Naive thymus-derived CD4-positive, alpha-beta T cell (primary cell): Measurements from ENCODE around the gene CRNKL1. TPM values are rescaled to one million over a fixed set of nuclear protein-coding genes. Genes with fewer than 3 reads are reported as not detected.
A peak's percentile ranks its signal among the peaks of the same experiment; 100 is the strongest.

Source experiments
- ATAC-seq: fragments of 150-1000 bp; cut with Tn5 transposase; 2 replicates; pipeline ENCODE4 v1.10.0; 2021; ENCODE audit warnings: mild to moderate bottlenecking, moderate library complexity
- CTCF ChIA-PET: fragments of 350-600 bp; sonication (Branson Sonifier 250); formaldehyde crosslinking; loops from one replicate; lab custom pipeline; 2021; ENCODE audit warnings: antibody characterized with exemption; lab: Charles Lee
- POLR2A ChIA-PET: fragments of 350-600 bp; sonication (Branson Sonifier 250); formaldehyde crosslinking; loops from one replicate; lab custom pipeline; 2021; ENCODE audit warnings: antibody characterized with exemption, inconsistent platforms; lab: Charles Lee
- DNase-seq, 9 donors: peaks; one replicate each; pipeline versions ENCODE4 v3.0.0 to v3.0.0-alpha.2; 2020 to 2022; ENCODE audit warnings: mixed read lengths in 1 of 9
- H3K27ac ChIP-seq: one replicate; pipeline ENCODE4 v1.7.0; 2013; ENCODE audit warnings: mild to moderate bottlenecking, low read depth, low read length, moderate library complexity
- H3K27me3 ChIP-seq, 2 donors: one replicate each; pipeline ENCODE4 v1.7.0; 2013; ENCODE audit warnings: low read length in 2 of 2, mild to moderate bottlenecking in 2 of 2, moderate library complexity in 2 of 2; ENCODE audit not compliant: control insufficient read depth in 2 of 2, insufficient read depth in 2 of 2
- H3K36me3 ChIP-seq, 3 experiments: 1 replicate in 2 of 3; 2 replicates in 1 of 3; pipeline ENCODE4 v1.7.0; 2013; ENCODE audit warnings: low read length in 3 of 3, mild to moderate bottlenecking in 3 of 3, moderate library complexity in 1 of 3; ENCODE audit not compliant: insufficient read depth in 3 of 3, control insufficient read depth in 2 of 3
- H3K4me1 ChIP-seq, 2 donors: one replicate each; pipeline ENCODE4 v1.7.0; 2013; ENCODE audit warnings: low read length in 2 of 2, mild to moderate bottlenecking in 2 of 2, moderate library complexity in 1 of 2; ENCODE audit not compliant: control insufficient read depth in 2 of 2, insufficient read depth in 2 of 2
- H3K4me3 ChIP-seq: 2 replicates; pipeline ENCODE4 v1.7.0; 2013; ENCODE audit warnings: mild to moderate bottlenecking, low read length
- H3K9me3 ChIP-seq, 3 experiments: 1 replicate in 2 of 3; 2 replicates in 1 of 3; pipeline ENCODE4 v1.7.0; 2013; ENCODE audit warnings: low read length in 3 of 3; ENCODE audit not compliant: control insufficient read depth in 2 of 3
- H3K27ac Mint-ChIP-seq, 9 donors: one replicate each; pipeline ENCODE4 v1.8.0; 2020 to 2022; ENCODE audit warnings: mixed read lengths in 9 of 9, mild to moderate bottlenecking in 8 of 9, moderate library complexity in 5 of 9, inconsistent platforms in 2 of 9
- H3K27me3 Mint-ChIP-seq, 5 donors: one replicate each; pipeline ENCODE4 v1.8.0; 2021 to 2022; ENCODE audit warnings: mixed read lengths in 5 of 5, mild to moderate bottlenecking in 1 of 5
- H3K36me3 Mint-ChIP-seq, 5 donors: one replicate each; pipeline ENCODE4 v1.8.0; 2020 to 2022; ENCODE audit warnings: mixed read lengths in 5 of 5, mild to moderate bottlenecking in 3 of 5, inconsistent platforms in 1 of 5
- H3K4me1 Mint-ChIP-seq, 7 donors: one replicate each; pipeline ENCODE4 v1.8.0; 2020 to 2022; ENCODE audit warnings: mixed read lengths in 7 of 7, mild to moderate bottlenecking in 3 of 7, inconsistent platforms in 1 of 7
- H3K4me3 Mint-ChIP-seq, 10 donors: one replicate each; pipeline ENCODE4 v1.8.0; 2020 to 2022; ENCODE audit warnings: mild to moderate bottlenecking in 10 of 10, mixed read lengths in 10 of 10, moderate library complexity in 6 of 10, inconsistent platforms in 2 of 10
- H3K9me3 Mint-ChIP-seq, 11 donors: one replicate each; pipeline ENCODE4 v1.8.0; 2020 to 2022; ENCODE audit warnings: mixed read lengths in 11 of 11, mild to moderate bottlenecking in 4 of 11, inconsistent platforms in 1 of 11, moderate library complexity in 1 of 11
- intact Hi-C, 2 donors: fragments of 100-400 bp; cut with micrococcal nuclease; formaldehyde crosslinking; loops; one replicate each; pipeline ENCODE4 v1.15.1; 2023
- polyA plus RNA-seq, 2 donors: library from polyadenylated mRNA; unstranded; fragments of 300-500 nt; fragmentation: Illumina TruSeq; gene quantifications; one replicate each; pipeline ENCODE4 v1.2.3, GENCODE V29; 2021
- total RNA-seq, 6 experiments: library from RNA in 5 of 6; stranded (reverse) in 5 of 6; gene quantifications; 1 replicate in 5 of 6; 2 replicates in 1 of 6; pipeline ENCODE4 v1.2.3 and lab custom pipeline; 2021 to 2026

Gene CRNKL1
- total and polyA plus RNA-seq, 7 experiments from 2014 or later: 9.1 to 32.1 (median 20.2) TPM

- H3K27me3 ChIP-seq: no peaks in the 10 kb centered on the region
- intact Hi-C loops: loop anchor here in 1 of 2 donors (10.0 kb wide), 1 partner anchor 1415 kb away; no protein-coding TSS in a partner anchor
- ATAC-seq (no peak), DNase-seq (no peak)
- Mint-ChIP-seq H3K9me3 (no peaks in the 10 kb centered on the region), H3K4me3 (no peak overlapping the region), H3K36me3 (no peaks in the 10 kb centered on the region), H3K4me1 (peaks cover 0 to 1% (median 0%) of the 10 kb centered on the region in 7 donors), H3K27me3 (peaks cover 0 to 12% (median 0%) of the 10 kb centered on the region in 5 donors), H3K27ac (no peak overlapping the region)
- no peaks in the 10 kb centered on the region for H3K36me3 ChIP-seq
- no peaks in the 10 kb centered on the region for H3K4me1 ChIP-seq
- H3K27ac ChIP-seq: no peak overlapping the region
- CTCF ChIA-PET: no interaction called here
- no peak overlapping the region for H3K4me3 ChIP-seq
- no peaks in the 10 kb centered on the region for H3K9me3 ChIP-seq
- POLR2A ChIA-PET: no interaction called here
These were observed 37.7 kb upstream of the CRNKL1 start for GRCh38 chr20:20089939-20090338.

DNA sequence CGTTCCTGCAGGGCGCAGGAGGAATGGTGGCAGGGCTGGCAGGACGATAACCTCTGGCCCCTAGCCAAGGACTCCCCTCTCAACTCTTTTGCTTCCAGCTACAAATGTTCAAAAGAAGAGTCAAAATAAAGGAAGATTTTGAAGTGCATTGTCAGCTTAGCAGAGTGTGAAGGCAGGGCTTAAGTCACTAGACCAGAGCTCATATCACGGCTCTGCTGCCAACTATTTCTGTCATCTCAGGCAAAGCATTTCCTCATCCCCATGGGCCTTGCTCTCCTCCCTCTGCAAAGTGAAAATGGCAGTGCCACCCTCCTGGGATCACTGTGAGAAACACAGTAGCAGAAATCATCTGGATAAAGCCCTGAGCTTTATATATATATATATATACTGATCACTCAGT lies 36.8 kb upstream of the CRNKL1 start:
- H3K4me3 Mint-ChIP-seq: no peak overlapping the region
- Histone ChIP-seq H3K36me3 (no peaks in the 10 kb centered on the region), H3K4me3 (no peak overlapping the region), H3K4me1 (no peaks in the 10 kb centered on the region), H3K27ac (no peak overlapping the region), H3K27me3 (no peaks in the 10 kb centered on the region), H3K9me3 (no peaks in the 10 kb centered on the region)
- H3K27ac Mint-ChIP-seq: no peak overlapping the region
- ChIA-PET POLR2A (no interaction called here), CTCF (no interaction called here)
- H3K36me3 Mint-ChIP-seq: no peaks in the 10 kb centered on the region
- H3K4me1 Mint-ChIP-seq: peaks cover 0 to 6% (median 6%) of the 10 kb centered on the region in 7 donors
- DNase-seq (no peak), ATAC-seq (no peak)
- no peaks in the 10 kb centered on the region for H3K9me3 Mint-ChIP-seq
- intact Hi-C loops: loop anchor here in 1 of 2 donors (10.0 kb wide), 1 partner anchor 1416 kb away; no protein-coding TSS in a partner anchor
- H3K27me3 Mint-ChIP-seq: peaks cover 0 to 12% (median 0%) of the 10 kb centered on the region in 5 donors

- ChIA-PET POLR2A (no interaction called here), CTCF (no interaction called here)
- peaks cover 0 to 9% (median 8%) of the 10 kb centered on the region in 7 donors for H3K4me1 Mint-ChIP-seq
- no peaks in the 10 kb centered on the region for H3K9me3 ChIP-seq
- no peaks in the 10 kb centered on the region for H3K4me1 ChIP-seq
- H3K4me3 ChIP-seq: no peak overlapping the region
- no peak overlapping the region for H3K27ac Mint-ChIP-seq
- H3K36me3 Mint-ChIP-seq: no peaks in the 10 kb centered on the region
- H3K36me3 ChIP-seq: no peaks in the 10 kb centered on the region
- peaks cover 0 to 16% (median 5%) of the 10 kb centered on the region in 5 donors for H3K27me3 Mint-ChIP-seq
- no peaks in the 10 kb centered on the region for H3K27me3 ChIP-seq
- H3K9me3 Mint-ChIP-seq: no peaks in the 10 kb centered on the region
- no peak overlapping the region for H3K27ac ChIP-seq
- ATAC-seq (no peak), DNase-seq (no peak)
- no peak overlapping the region for H3K4me3 Mint-ChIP-seq
- intact Hi-C loops: loop anchor here (2.0 to 10.0 kb wide), 2 partner anchors 739 to 1419 kb away; no protein-coding TSS in a partner anchor
These were observed 33.5 kb upstream of the CRNKL1 start for GRCh38 chr20:20085812-20086211.

- Mint-ChIP-seq H3K36me3 (no peaks in the 10 kb centered on the region), H3K4me3 (peak overlapping the region in 1 of 10 donors; percentile 35), H3K9me3 (no peaks in the 10 kb centered on the region), H3K27ac (no peak overlapping the region), H3K4me1 (peaks cover 0 to 9% (median 8%) of the 10 kb centered on the region in 7 donors), H3K27me3 (peaks cover 0 to 16% (median 7%) of the 10 kb centered on the region in 5 donors)
- no peaks in the 10 kb centered on the region for H3K27me3 ChIP-seq
- ATAC-seq (no peak), DNase-seq (no peak)
- no peaks in the 10 kb centered on the region for H3K4me1 ChIP-seq
- H3K36me3 ChIP-seq: no peaks in the 10 kb centered on the region
- CTCF ChIA-PET: interaction anchor here (1.1 kb wide), 1 partner anchor 508 kb away, joined by 3 read pairs; no protein-coding TSS in a partner anchor
- no peaks in the 10 kb centered on the region for H3K9me3 ChIP-seq
- H3K27ac ChIP-seq: no peak overlapping the region
- intact Hi-C loops: loop anchor here (2.0 to 10.0 kb wide), 2 partner anchors 740 to 1420 kb away; no protein-coding TSS in a partner anchor
- POLR2A ChIA-PET: no interaction called here
- no peak overlapping the region for H3K4me3 ChIP-seq
These were observed 32.8 kb upstream of the CRNKL1 start for GRCh38 chr20:20085071-20085470.

DNA sequence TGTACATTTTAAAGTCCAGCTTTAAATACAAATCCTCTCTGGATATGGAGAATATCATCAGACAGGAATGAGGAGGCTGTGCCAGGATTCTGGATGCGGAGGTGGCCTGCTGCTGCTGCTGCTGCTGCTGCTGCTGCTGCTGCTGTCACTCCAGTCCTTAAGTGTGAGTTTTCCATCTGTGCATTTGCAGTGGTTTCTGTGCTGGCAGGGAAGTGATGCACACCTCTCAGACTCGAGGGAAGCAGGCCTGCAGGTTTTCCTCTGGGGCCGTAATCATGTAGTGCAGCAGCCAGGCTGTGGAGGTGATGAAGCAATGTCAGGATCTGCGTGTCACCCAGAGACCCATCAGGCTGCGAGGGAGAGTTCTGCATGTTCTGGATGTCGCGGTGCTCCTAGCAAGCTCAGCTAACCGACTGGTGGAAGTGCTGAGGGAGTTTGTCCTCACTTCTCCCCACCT lies 32.1 kb upstream of the CRNKL1 start:
- POLR2A ChIA-PET: no interaction called here
- no peaks in the 10 kb centered on the region for H3K27me3 ChIP-seq
- no peak overlapping the region for H3K27ac ChIP-seq
- Mint-ChIP-seq H3K4me3 (peak overlapping the region in 7 of 10 donors; percentile 2 to 86 (median 72)), H3K36me3 (no peaks in the 10 kb centered on the region), H3K27me3 (peaks cover 0 to 16% (median 7%) of the 10 kb centered on the region in 5 donors), H3K9me3 (no peaks in the 10 kb centered on the region), H3K27ac (peak overlapping the region in 4 of 9 donors; percentile 23 to 77 (median 52)), H3K4me1 (peaks cover 0 to 9% (median 8%) of the 10 kb centered on the region in 7 donors)
- H3K9me3 ChIP-seq: no peaks in the 10 kb centered on the region
- no peaks in the 10 kb centered on the region for H3K36me3 ChIP-seq
- H3K4me1 ChIP-seq: no peaks in the 10 kb centered on the region
- DNase-seq (peak in 1 of 9 donors; percentile 19), ATAC-seq (no peak)
- no peak overlapping the region for H3K4me3 ChIP-seq
- intact Hi-C loops: loop anchor here (1.0 to 10.0 kb wide), 5 partner anchors 153 to 1420 kb away; no protein-coding TSS in a partner anchor
- CTCF ChIA-PET: interaction anchor here (1.1 kb wide), 1 partner anchor 509 kb away, joined by 3 read pairs; no protein-coding TSS in a partner anchor

DNA sequence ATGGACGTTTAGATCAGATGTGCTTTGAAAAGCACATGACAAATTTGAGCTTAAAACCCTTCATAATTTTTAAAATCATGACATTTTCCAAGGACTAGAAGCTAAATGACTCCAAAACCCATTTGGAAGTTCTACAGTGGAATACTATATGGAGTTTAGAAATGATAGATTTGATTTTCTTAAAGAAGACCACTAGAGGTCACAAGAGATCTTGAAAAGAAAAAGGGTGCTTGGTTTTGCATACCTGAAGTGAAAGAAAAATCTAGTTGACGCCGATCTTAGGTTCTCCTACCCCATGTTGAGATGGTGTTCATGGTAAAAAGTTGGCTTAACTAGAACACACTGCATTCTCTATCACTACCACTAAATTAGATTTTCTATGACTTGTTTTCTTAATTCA lies 31.5 kb upstream of the CRNKL1 start:
- Mint-ChIP-seq H3K27ac (peak overlapping the region in 6 of 9 donors; percentile 23 to 80 (median 52)), H3K9me3 (no peaks in the 10 kb centered on the region), H3K4me1 (peaks cover 0 to 9% (median 8%) of the 10 kb centered on the region in 7 donors), H3K4me3 (peak overlapping the region in 7 of 10 donors; percentile 46 to 86 (median 72)), H3K27me3 (peaks cover 0 to 16% (median 9%) of the 10 kb centered on the region in 5 donors), H3K36me3 (no peaks in the 10 kb centered on the region)
- no peak overlapping the region for H3K27ac ChIP-seq
- H3K4me3 ChIP-seq: no peak overlapping the region
- H3K36me3 ChIP-seq: no peaks in the 10 kb centered on the region
- DNase-seq (peak in 6 of 9 donors; percentile 4 to 64 (median 44)), ATAC-seq (peak; percentile 74)
- POLR2A ChIA-PET: no interaction called here
- H3K4me1 ChIP-seq: no peaks in the 10 kb centered on the region
- intact Hi-C loops: loop anchor here (1.0 to 10.0 kb wide), 6 partner anchors 153 to 1421 kb away; no protein-coding TSS in a partner anchor
- H3K27me3 ChIP-seq: no peaks in the 10 kb centered on the region
- CTCF ChIA-PET: no interaction called here
- no peaks in the 10 kb centered on the region for H3K9me3 ChIP-seq
